Measurements from ENCODE around the gene CCDC107. TPM values are rescaled to one million over a fixed set of nuclear protein-coding genes. Genes with fewer than 3 reads are reported as not detected.
A peak's percentile ranks its signal among the peaks of the same experiment; 100 is the strongest.

Gene CCDC107
- total and polyA plus RNA-seq, 9 of the 15 experiments (the other 6 are each of a cell fraction or from before 2014, with no cell fraction given): 0.35 to 11.3 (median 6.9) TPM; not detected in 1

DNA sequence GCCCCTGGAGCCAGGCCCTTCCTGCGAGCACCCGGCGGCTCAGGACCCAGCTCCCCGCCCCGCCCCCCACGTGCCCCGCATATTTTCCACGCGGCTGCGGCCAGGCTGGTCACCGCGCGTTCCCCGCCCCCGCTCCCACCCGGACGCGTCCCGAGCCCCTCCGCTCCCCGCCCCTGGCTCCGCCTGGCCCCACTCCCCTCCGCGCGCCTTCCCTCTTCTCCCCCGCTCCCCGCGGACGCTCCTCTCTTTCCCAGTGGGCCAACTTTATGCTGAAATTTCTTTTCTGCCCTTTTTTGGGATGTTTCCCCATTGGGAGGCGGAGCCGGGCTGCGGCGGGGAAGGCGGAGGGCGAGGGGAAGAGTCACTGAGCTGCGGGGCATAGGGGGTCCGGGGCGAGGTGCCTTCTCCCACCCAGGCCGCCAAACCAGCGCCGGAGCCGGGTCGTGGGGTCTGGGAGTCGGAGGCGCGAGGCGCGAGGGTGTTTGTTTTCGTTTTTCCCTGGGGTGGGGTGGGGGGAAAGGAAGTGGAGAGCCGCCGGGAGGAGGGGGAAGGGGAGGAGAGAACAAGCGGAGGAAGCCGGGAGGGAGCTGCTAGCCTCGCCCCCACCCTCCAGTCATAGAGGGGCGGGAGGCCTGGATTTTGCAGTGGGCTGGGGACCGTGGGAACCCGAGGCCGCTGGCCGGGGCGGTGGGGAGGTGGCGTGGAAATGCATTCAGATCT lies 32.7 kb downstream of the CCDC107 start (continued):
- TF ChIP-seq GTF2E2 (tag; IDR thresholded peaks at IDR 0.05) (peak; percentile 33; the same call in 1 of the 2 replicates), DDX20 (tag; IDR thresholded peaks at IDR 0.05; ENCODE audit: low read depth) (no peak), L3MBTL2 (IDR thresholded peaks at IDR 0.05) (peak; percentile 59), ZNF354B (CRISPR knock-in tag; IDR thresholded peaks at IDR 0.05) (no peak), POLR2B (IDR thresholded peaks at IDR 0.05; ENCODE audit: low read depth, partially characterized antibody) (peak; percentile 59), HNRNPLL (IDR thresholded peaks at IDR 0.05; ENCODE audit: low read depth, low read length, poor library complexity, severe bottlenecking) (no peak), PRMT5 (CRISPR knock-in tag; IDR thresholded peaks at IDR 0.05) (no peak), HSF4 (CRISPR knock-in tag; IDR thresholded peaks at IDR 0.05; ENCODE audit: borderline replicate concordance) (no peak), HDAC1 (IDR thresholded peaks at IDR 0.05) (0 out of 4 replicates have a peak, but pooled peaks of 1 of the 2 experiments have one; percentile 22), ZBTB43 (CRISPR knock-in tag; IDR thresholded peaks at IDR 0.05) (no peak), C11orf30 (IDR thresholded peaks at IDR 0.05; ENCODE audit: low read depth) (no peak), FOXK2 (conservative IDR thresholded peaks at IDR 0.05 in 1 of 2, IDR thresholded peaks at IDR 0.05 in 1 of 2; ENCODE audit: low read depth in 2 of 2) (0 out of 4 replicates have a peak, but pooled peaks have one; percentile 22 to 26), LCOR (CRISPR knock-in tag; IDR thresholded peaks at IDR 0.05) (no peak), ZNF239 (CRISPR knock-in tag; IDR thresholded peaks at IDR 0.05) (no peak), RBFOX2 (IDR thresholded peaks at IDR 0.05; ENCODE audit: low read depth, low read length) (peak; percentile 76), PURB (CRISPR knock-in tag; IDR thresholded peaks at IDR 0.05; ENCODE audit: low read depth) (no peak), ZNF282 (CRISPR knock-in tag; IDR thresholded peaks at IDR 0.05) (no peak)
- TF ChIP-seq, protein P1, sequence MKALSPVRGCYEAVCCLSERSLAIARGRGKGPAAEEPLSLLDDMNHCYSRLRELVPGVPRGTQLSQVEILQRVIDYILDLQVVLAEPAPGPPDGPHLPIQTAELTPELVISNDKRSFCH (CRISPR knock-in tag; IDR thresholded peaks at IDR 0.05): no peak
- TF ChIP-seq, protein P1 (tag; IDR thresholded peaks at IDR 0.05): no peak
- TF ChIP-seq, protein P2, sequence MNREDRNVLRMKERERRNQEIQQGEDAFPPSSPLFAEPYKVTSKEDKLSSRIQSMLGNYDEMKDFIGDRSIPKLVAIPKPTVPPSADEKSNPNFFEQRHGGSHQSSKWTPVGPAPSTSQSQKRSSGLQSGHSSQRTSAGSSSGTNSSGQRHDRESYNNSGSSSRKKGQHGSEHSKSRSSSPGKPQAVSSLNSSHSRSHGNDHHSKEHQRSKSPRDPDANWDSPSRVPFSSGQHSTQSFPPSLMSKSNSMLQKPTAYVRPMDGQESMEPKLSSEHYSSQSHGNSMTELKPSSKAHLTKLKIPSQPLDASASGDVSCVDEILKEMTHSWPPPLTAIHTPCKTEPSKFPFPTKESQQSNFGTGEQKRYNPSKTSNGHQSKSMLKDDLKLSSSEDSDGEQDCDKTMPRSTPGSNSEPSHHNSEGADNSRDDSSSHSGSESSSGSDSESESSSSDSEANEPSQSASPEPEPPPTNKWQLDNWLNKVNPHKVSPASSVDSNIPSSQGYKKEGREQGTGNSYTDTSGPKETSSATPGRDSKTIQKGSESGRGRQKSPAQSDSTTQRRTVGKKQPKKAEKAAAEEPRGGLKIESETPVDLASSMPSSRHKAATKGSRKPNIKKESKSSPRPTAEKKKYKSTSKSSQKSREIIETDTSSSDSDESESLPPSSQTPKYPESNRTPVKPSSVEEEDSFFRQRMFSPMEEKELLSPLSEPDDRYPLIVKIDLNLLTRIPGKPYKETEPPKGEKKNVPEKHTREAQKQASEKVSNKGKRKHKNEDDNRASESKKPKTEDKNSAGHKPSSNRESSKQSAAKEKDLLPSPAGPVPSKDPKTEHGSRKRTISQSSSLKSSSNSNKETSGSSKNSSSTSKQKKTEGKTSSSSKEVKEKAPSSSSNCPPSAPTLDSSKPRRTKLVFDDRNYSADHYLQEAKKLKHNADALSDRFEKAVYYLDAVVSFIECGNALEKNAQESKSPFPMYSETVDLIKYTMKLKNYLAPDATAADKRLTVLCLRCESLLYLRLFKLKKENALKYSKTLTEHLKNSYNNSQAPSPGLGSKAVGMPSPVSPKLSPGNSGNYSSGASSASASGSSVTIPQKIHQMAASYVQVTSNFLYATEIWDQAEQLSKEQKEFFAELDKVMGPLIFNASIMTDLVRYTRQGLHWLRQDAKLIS (CRISPR knock-in tag; IDR thresholded peaks at IDR 0.05): no peak
- TF ChIP-seq, protein P3, sequence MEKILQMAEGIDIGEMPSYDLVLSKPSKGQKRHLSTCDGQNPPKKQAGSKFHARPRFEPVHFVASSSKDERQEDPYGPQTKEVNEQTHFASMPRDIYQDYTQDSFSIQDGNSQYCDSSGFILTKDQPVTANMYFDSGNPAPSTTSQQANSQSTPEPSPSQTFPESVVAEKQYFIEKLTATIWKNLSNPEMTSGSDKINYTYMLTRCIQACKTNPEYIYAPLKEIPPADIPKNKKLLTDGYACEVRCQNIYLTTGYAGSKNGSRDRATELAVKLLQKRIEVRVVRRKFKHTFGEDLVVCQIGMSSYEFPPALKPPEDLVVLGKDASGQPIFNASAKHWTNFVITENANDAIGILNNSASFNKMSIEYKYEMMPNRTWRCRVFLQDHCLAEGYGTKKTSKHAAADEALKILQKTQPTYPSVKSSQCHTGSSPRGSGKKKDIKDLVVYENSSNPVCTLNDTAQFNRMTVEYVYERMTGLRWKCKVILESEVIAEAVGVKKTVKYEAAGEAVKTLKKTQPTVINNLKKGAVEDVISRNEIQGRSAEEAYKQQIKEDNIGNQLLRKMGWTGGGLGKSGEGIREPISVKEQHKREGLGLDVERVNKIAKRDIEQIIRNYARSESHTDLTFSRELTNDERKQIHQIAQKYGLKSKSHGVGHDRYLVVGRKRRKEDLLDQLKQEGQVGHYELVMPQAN (IDR thresholded peaks at IDR 0.05; ENCODE audit: borderline replicate concordance): 0 out of 2 replicates have a peak, but pooled peaks have one; percentile 26

Data from K562 (cell line).